Measurements from ENCODE around the gene NOL12. TPM values are rescaled to one million over a fixed set of nuclear protein-coding genes. Genes with fewer than 3 reads are reported as not detected.

The NOL12 gene
- total RNA-seq, 1 experiment from 2014 or later: 32.7 TPM

DNA sequence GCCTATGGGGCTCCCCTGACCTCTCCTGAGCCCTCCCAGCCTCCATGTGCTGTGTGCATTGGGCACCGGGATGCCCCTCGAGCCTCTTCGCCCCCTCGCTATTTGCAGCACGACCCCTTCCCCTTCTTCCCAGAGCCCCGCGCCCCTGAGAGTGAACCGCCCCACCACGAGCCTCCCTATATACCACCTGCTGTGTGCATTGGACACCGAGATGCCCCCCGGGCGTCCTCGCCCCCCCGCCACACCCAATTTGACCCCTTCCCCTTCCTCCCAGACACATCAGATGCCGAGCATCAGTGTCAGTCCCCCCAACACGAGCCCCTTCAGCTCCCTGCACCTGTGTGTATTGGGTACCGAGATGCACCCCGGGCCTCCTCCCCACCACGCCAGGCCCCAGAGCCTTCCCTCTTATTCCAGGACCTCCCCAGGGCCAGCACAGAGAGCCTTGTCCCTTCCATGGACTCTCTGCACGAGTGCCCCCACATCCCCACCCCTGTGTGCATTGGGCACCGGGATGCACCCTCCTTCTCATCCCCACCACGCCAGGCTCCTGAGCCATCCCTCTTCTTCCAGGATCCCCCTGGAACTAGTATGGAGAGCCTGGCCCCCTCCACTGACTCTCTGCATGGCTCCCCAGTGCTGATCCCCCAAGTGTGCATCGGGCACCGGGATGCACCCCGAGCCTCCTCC is 39.6 kb downstream of the NOL12 start:
- no peaks in the 10 kb centered on the region for H3K36me3 ChIP-seq (ENCODE audit: control insufficient read depth, insufficient read depth, low read length)
- no peak overlapping the region for H3K4me3 ChIP-seq (ENCODE audit: low read depth in 2 of 2, low read length in 2 of 2)
- CTCF ChIA-PET: no interaction called here
- POLR2A ChIA-PET: no interaction called here
- no TSS peak for BruUV-seq (replicated peaks)
- DNase-seq (ENCODE audit: low read depth, low spot score): no peak
- in situ Hi-C loops (cut with HindIII; ENCODE audit: low pct_unique_long_range_greater_than_20kb, low sequenced_read_pairs) (no loop called here), intact Hi-C loops (cut with micrococcal nuclease; ENCODE audit: unreplicated experiment) (no loop called here)
- TF ChIP-seq SIN3A (IDR thresholded peaks at IDR 0.05; ENCODE audit: borderline replicate concordance, insufficient read depth, low read depth, low read length) (no peak), TCF7L2 (IDR thresholded peaks at IDR 0.05; ENCODE audit: low read depth, low read length) (no peak), POLR2AphosphoS5 (IDR thresholded peaks at IDR 0.05; ENCODE audit: low read depth, low read length) (no peak)
- TF ChIP-seq, protein P1, sequence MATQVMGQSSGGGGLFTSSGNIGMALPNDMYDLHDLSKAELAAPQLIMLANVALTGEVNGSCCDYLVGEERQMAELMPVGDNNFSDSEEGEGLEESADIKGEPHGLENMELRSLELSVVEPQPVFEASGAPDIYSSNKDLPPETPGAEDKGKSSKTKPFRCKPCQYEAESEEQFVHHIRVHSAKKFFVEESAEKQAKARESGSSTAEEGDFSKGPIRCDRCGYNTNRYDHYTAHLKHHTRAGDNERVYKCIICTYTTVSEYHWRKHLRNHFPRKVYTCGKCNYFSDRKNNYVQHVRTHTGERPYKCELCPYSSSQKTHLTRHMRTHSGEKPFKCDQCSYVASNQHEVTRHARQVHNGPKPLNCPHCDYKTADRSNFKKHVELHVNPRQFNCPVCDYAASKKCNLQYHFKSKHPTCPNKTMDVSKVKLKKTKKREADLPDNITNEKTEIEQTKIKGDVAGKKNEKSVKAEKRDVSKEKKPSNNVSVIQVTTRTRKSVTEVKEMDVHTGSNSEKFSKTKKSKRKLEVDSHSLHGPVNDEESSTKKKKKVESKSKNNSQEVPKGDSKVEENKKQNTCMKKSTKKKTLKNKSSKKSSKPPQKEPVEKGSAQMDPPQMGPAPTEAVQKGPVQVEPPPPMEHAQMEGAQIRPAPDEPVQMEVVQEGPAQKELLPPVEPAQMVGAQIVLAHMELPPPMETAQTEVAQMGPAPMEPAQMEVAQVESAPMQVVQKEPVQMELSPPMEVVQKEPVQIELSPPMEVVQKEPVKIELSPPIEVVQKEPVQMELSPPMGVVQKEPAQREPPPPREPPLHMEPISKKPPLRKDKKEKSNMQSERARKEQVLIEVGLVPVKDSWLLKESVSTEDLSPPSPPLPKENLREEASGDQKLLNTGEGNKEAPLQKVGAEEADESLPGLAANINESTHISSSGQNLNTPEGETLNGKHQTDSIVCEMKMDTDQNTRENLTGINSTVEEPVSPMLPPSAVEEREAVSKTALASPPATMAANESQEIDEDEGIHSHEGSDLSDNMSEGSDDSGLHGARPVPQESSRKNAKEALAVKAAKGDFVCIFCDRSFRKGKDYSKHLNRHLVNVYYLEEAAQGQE (IDR thresholded peaks at IDR 0.05; ENCODE audit: insufficient read depth in 1 of 2, low read depth in 2 of 2, low read length in 1 of 2): no peak
- TF ChIP-seq, protein P2, sequence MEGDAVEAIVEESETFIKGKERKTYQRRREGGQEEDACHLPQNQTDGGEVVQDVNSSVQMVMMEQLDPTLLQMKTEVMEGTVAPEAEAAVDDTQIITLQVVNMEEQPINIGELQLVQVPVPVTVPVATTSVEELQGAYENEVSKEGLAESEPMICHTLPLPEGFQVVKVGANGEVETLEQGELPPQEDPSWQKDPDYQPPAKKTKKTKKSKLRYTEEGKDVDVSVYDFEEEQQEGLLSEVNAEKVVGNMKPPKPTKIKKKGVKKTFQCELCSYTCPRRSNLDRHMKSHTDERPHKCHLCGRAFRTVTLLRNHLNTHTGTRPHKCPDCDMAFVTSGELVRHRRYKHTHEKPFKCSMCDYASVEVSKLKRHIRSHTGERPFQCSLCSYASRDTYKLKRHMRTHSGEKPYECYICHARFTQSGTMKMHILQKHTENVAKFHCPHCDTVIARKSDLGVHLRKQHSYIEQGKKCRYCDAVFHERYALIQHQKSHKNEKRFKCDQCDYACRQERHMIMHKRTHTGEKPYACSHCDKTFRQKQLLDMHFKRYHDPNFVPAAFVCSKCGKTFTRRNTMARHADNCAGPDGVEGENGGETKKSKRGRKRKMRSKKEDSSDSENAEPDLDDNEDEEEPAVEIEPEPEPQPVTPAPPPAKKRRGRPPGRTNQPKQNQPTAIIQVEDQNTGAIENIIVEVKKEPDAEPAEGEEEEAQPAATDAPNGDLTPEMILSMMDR (IDR thresholded peaks at IDR 0.05): no peak
- no peaks in the 10 kb centered on the region for H3K4me1 ChIP-seq (ENCODE audit: control insufficient read depth, insufficient read depth, low read length)
- H3K9me3 ChIP-seq (ENCODE audit: control insufficient read depth, insufficient read depth, low read depth, low read length): no peaks in the 10 kb centered on the region
- no peak for ATAC-seq
- H3K27me3 ChIP-seq (ENCODE audit: control insufficient read depth, insufficient read depth, low read length): no peaks in the 10 kb centered on the region
- H3K27ac ChIP-seq (ENCODE audit: low read length): no peak overlapping the region

GRCh38 chr22:37726241-37726887 is 40.2 kb downstream of the NOL12 start:
- Histone ChIP-seq H3K4me3 (ENCODE audit: low read depth in 2 of 2, low read length in 2 of 2) (no peak overlapping the region), H3K4me1 (ENCODE audit: control insufficient read depth, insufficient read depth, low read length) (no peaks in the 10 kb centered on the region), H3K36me3 (ENCODE audit: control insufficient read depth, insufficient read depth, low read length) (no peaks in the 10 kb centered on the region), H3K27me3 (ENCODE audit: control insufficient read depth, insufficient read depth, low read length) (no peaks in the 10 kb centered on the region), H3K9me3 (ENCODE audit: control insufficient read depth, insufficient read depth, low read depth, low read length) (no peaks in the 10 kb centered on the region), H3K27ac (ENCODE audit: low read length) (no peak overlapping the region)
- no peak for TF ChIP-seq TCF7L2 (IDR thresholded peaks at IDR 0.05; ENCODE audit: low read depth, low read length)
- no peak for TF ChIP-seq SIN3A (IDR thresholded peaks at IDR 0.05; ENCODE audit: borderline replicate concordance, insufficient read depth, low read depth, low read length)
- TF ChIP-seq, protein P1 (IDR thresholded peaks at IDR 0.05; ENCODE audit: insufficient read depth in 1 of 2, low read depth in 2 of 2, low read length in 1 of 2): no peak
- TF ChIP-seq, protein P2 (IDR thresholded peaks at IDR 0.05): no peak
- no peak for TF ChIP-seq POLR2AphosphoS5 (IDR thresholded peaks at IDR 0.05; ENCODE audit: low read depth, low read length)
- no peak for ATAC-seq
- BruUV-seq (replicated peaks): no TSS peak
- ChIA-PET CTCF (no interaction called here), POLR2A (no interaction called here)
- intact Hi-C loops (cut with micrococcal nuclease; ENCODE audit: unreplicated experiment) (no loop called here), in situ Hi-C loops (cut with HindIII; ENCODE audit: low pct_unique_long_range_greater_than_20kb, low sequenced_read_pairs) (no loop called here)
- no peak for DNase-seq (ENCODE audit: low read depth, low spot score)

Data from Panc1 (cell line).